H1 (cell line): ENCODE measurements around the gene RASL11B.

Experiments
- CEBPB ChIP-seq: IDR thresholded peaks from 2 replicates; pipeline ENCODE4 v1.6.1; 2012; ENCODE audit warnings: low read depth, low read length
- CREB1 ChIP-seq: IDR thresholded peaks from 2 replicates; pipeline ENCODE4 v1.6.1; 2012; ENCODE audit warnings: inconsistent platforms
- FOSL1 ChIP-seq: IDR thresholded peaks from 2 replicates; pipeline ENCODE4 v1.6.1; 2011; ENCODE audit warnings: mild to moderate bottlenecking, low read depth, low read length, moderate library complexity; ENCODE audit not compliant: insufficient read depth
- POLR2A ChIP-seq, 2 experiments: IDR thresholded peaks; 1 replicate in 1 of 2; 2 replicates in 1 of 2; pipeline ENCODE4 v1.6.1; 2011; ENCODE audit warnings: low read depth in 2 of 2, low read length in 2 of 2, mild to moderate bottlenecking in 2 of 2; ENCODE audit errors: control extremely low read depth in 1 of 2
- POLR2AphosphoS5 ChIP-seq: IDR thresholded peaks from 2 replicates; pipeline ENCODE4 v1.6.1; 2011; ENCODE audit warnings: low read depth, low read length
- RAD21 ChIP-seq, 2 experiments: IDR thresholded peaks in 1 of 2; conservative IDR thresholded peaks in 1 of 2; 2 replicates each; pipeline ENCODE4 v1.6.1; 2011; ENCODE audit warnings: low read depth in 2 of 2, low read length in 2 of 2, improper control_type of control experiment in 1 of 2, inconsistent platforms in 1 of 2, mild to moderate bottlenecking in 1 of 2, moderate library complexity in 1 of 2
- SP1 ChIP-seq: IDR thresholded peaks from 2 replicates; pipeline ENCODE4 v1.6.1; 2011; ENCODE audit warnings: low read depth, low read length
- ZNF274 ChIP-seq: IDR thresholded peaks from 2 replicates; pipeline ENCODE4 v1.7.0; 2012; ENCODE audit warnings: low read length, borderline replicate concordance; ENCODE audit errors: extremely low read depth
- TF ChIP-seq, protein P1 (sequence below), 3 experiments: IDR thresholded peaks; 1 replicate in 2 of 3; 2 replicates in 1 of 3; pipeline versions ENCODE4 v1.5.1 to v1.6.1; 2011; ENCODE audit warnings: low read length in 3 of 3, mild to moderate bottlenecking in 3 of 3, inconsistent platforms in 2 of 3, low read depth in 1 of 3, moderate library complexity in 1 of 3; ENCODE audit not compliant: insufficient read depth in 1 of 3; ENCODE audit errors: control extremely low read depth in 1 of 3
- TF ChIP-seq, protein P2 (sequence below): IDR thresholded peaks from 2 replicates; pipeline ENCODE4 v1.6.1; 2012; ENCODE audit warnings: inconsistent platforms

DNA sequence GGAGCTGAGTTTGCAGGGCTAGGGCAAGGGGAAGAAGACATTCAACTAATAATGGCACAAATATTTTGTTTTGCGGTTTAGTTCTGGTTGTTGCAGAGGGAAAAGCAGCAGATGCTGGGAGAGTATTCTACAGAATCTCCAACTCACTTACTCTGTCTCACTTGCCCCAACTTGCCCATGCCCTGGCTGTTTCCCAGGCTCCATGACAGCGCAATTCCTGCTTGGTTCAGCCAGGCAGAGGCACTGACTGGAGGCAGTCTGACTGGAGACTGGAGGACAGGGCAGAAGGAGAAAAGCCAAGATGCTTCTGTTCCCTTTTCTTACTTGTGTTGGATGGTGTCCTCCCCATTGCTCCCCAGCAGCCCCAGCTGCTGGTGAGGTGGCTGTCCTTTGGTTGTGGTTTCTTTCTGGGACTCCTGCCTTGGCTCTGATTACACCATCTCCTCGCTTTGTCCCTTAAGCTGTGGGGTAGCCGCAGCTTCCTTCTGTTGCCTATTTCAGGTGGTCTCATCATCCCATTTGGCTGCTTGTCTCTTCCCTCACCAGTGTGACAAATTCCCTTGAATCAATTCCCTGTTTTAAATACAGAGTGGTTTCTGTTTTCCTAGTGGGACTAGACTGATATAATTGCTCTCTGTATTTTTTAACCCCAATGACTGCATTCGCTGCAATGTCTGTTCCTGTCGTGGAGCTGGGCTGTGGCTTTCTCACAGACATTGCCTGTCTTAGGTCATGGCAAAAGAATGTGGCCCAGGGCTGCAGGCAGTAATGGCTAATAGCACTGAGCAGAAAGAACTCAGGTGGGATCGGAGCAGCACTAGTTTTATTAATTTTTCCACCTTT lies 24.2 kb upstream of the RASL11B start:
- TF ChIP-seq, protein P1, sequence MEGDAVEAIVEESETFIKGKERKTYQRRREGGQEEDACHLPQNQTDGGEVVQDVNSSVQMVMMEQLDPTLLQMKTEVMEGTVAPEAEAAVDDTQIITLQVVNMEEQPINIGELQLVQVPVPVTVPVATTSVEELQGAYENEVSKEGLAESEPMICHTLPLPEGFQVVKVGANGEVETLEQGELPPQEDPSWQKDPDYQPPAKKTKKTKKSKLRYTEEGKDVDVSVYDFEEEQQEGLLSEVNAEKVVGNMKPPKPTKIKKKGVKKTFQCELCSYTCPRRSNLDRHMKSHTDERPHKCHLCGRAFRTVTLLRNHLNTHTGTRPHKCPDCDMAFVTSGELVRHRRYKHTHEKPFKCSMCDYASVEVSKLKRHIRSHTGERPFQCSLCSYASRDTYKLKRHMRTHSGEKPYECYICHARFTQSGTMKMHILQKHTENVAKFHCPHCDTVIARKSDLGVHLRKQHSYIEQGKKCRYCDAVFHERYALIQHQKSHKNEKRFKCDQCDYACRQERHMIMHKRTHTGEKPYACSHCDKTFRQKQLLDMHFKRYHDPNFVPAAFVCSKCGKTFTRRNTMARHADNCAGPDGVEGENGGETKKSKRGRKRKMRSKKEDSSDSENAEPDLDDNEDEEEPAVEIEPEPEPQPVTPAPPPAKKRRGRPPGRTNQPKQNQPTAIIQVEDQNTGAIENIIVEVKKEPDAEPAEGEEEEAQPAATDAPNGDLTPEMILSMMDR (IDR thresholded peaks at IDR 0.05; ENCODE audit: control extremely low read depth in 1 of 3, insufficient read depth in 1 of 3, low read depth in 1 of 3, low read length in 3 of 3): no peak
- TF ChIP-seq FOSL1 (no peak), RAD21 (IDR thresholded peaks at IDR 0.05 in 1 of 2, conservative IDR thresholded peaks at IDR 0.05 in 1 of 2; ENCODE audit: low read depth in 2 of 2, low read length in 2 of 2) (no peak), POLR2AphosphoS5 (no peak), POLR2A (IDR thresholded peaks at IDR 0.05; ENCODE audit: control extremely low read depth in 1 of 2, low read depth in 2 of 2, low read length in 2 of 2) (no peak), ZNF274 (no peak), SP1 (no peak), CEBPB (no peak), CREB1 (no peak)
- TF ChIP-seq, protein P2, sequence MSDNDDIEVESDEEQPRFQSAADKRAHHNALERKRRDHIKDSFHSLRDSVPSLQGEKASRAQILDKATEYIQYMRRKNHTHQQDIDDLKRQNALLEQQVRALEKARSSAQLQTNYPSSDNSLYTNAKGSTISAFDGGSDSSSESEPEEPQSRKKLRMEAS: no peak
